Liver (tissue), 9 donors: ENCODE measurements around the gene CHRNA9. TPM values are rescaled to one million over a fixed set of nuclear protein-coding genes. Genes with fewer than 3 reads are reported as not detected.

Experiments
- DNase-seq: peaks from one replicate; pipeline ENCODE4 v3.0.0-alpha.2; 2017; ENCODE audit warnings: low spot score
- H3K27ac ChIP-seq, 2 donors: one replicate each; pipeline ENCODE4 v1.7.0; 2013; ENCODE audit warnings: inconsistent platforms in 2 of 2, low read length in 2 of 2, control low read depth in 1 of 2, low read depth in 1 of 2, mild to moderate bottlenecking in 1 of 2
- H3K27me3 ChIP-seq, 4 donors: one replicate each; pipeline versions ENCODE4 v1.6.1 to v1.7.0; 2013; ENCODE audit warnings: low read length in 3 of 4, inconsistent platforms in 1 of 4, mild to moderate bottlenecking in 1 of 4, moderate library complexity in 1 of 4; ENCODE audit not compliant: control insufficient read depth in 4 of 4, insufficient read depth in 4 of 4
- H3K36me3 ChIP-seq, 4 donors: one replicate each; pipeline versions ENCODE4 v1.6.1 to v1.7.0; 2013; ENCODE audit warnings: low read length in 3 of 4, mild to moderate bottlenecking in 3 of 4, low read depth in 1 of 4, moderate library complexity in 1 of 4; ENCODE audit not compliant: control insufficient read depth in 4 of 4, insufficient read depth in 3 of 4
- H3K4me1 ChIP-seq, 4 donors: one replicate each; pipeline versions ENCODE4 v1.6.1 to v1.7.0; 2013; ENCODE audit warnings: low read length in 3 of 4, mild to moderate bottlenecking in 3 of 4, moderate library complexity in 1 of 4; ENCODE audit not compliant: control insufficient read depth in 4 of 4, insufficient read depth in 4 of 4
- H3K4me3 ChIP-seq, 3 donors: one replicate each; pipeline versions ENCODE4 v1.6.1 to v1.7.0; 2013; ENCODE audit warnings: low read length in 3 of 3, control low read depth in 1 of 3, low read depth in 1 of 3, mild to moderate bottlenecking in 1 of 3
- H3K9ac ChIP-seq, 2 donors: one replicate each; pipeline ENCODE4 v1.7.0; 2013; ENCODE audit warnings: low read length in 2 of 2, mild to moderate bottlenecking in 2 of 2, moderate library complexity in 2 of 2, control low read depth in 1 of 2, low read depth in 1 of 2
- H3K9me3 ChIP-seq, 4 donors: one replicate each; pipeline versions ENCODE4 v1.6.1 to v1.7.0; 2013; ENCODE audit warnings: low read length in 3 of 4; ENCODE audit not compliant: control insufficient read depth in 4 of 4
- EGR1 ChIP-seq, 2 donors: IDR thresholded peaks; 2 replicates each; pipeline ENCODE4 v1.6.1; 2016 to 2018; ENCODE audit warnings: antibody characterized with exemption in 2 of 2, low read depth in 2 of 2
- FOXA1 ChIP-seq: IDR thresholded peaks from 2 replicates; pipeline ENCODE4 v1.6.1; 2016; ENCODE audit warnings: antibody characterized with exemption
- FOXA2 ChIP-seq: IDR thresholded peaks from 2 replicates; pipeline ENCODE4 v1.6.1; 2016; ENCODE audit warnings: antibody characterized with exemption
- GABPA ChIP-seq, 2 donors: IDR thresholded peaks in 1 of 2; conservative IDR thresholded peaks in 1 of 2; 2 replicates each; pipeline ENCODE4 v1.6.1; 2016; ENCODE audit warnings: antibody characterized with exemption in 2 of 2, mild to moderate bottlenecking in 1 of 2, moderate library complexity in 1 of 2
- HNF4A ChIP-seq, 2 donors: conservative IDR thresholded peaks; 2 replicates each; pipeline ENCODE4 v1.6.1; 2016; ENCODE audit warnings: antibody characterized with exemption in 2 of 2, mild to moderate bottlenecking in 2 of 2
- HNF4G ChIP-seq: IDR thresholded peaks from 2 replicates; pipeline ENCODE4 v1.6.1; 2016; ENCODE audit warnings: antibody characterized with exemption
- JUND ChIP-seq, 2 donors: IDR thresholded peaks; 2 replicates each; pipeline ENCODE4 v1.6.1; 2016; ENCODE audit warnings: antibody characterized with exemption in 2 of 2
- NR2F2 ChIP-seq: IDR thresholded peaks from 2 replicates; pipeline ENCODE4 v1.6.1; 2016; ENCODE audit warnings: antibody characterized with exemption
- RAD21 ChIP-seq, 2 donors: IDR thresholded peaks; 2 replicates each; pipeline ENCODE4 v1.6.1; 2016; ENCODE audit warnings: antibody characterized with exemption in 2 of 2, mild to moderate bottlenecking in 2 of 2
- RXRA ChIP-seq, 2 donors: IDR thresholded peaks; 2 replicates each; pipeline ENCODE4 v1.6.1; 2017 to 2018; ENCODE audit warnings: antibody characterized with exemption in 2 of 2, mild to moderate bottlenecking in 1 of 2
- SP1 ChIP-seq: IDR thresholded peaks from 2 replicates; pipeline ENCODE4 v1.6.1; 2018; ENCODE audit warnings: antibody characterized with exemption, mild to moderate bottlenecking
- TAF1 ChIP-seq: conservative IDR thresholded peaks from 2 replicates; pipeline ENCODE4 v1.6.1; 2016; ENCODE audit warnings: antibody characterized with exemption, mild to moderate bottlenecking
- YY1 ChIP-seq: IDR thresholded peaks from 2 replicates; pipeline ENCODE4 v1.6.1; 2016; ENCODE audit warnings: antibody characterized with exemption, mild to moderate bottlenecking
- WGBS: extraction: QIAGEN DNeasy Blood & Tissue Kit; methylation state at CpG from one replicate; pipeline ENCODE4 v1.1.7; 2013; 5-methylcytosine and 5-hydroxymethylcytosine counted together
- polyA plus RNA-seq, 2 donors: library from polyadenylated mRNA; stranded (reverse) in 1 of 2; unstranded in 1 of 2; fragments of 200-250 nt in 1 of 2; fragments of >200 nt in 1 of 2; fragmentation: Nextera tagmentation in 1 of 2; extraction: Ambion mirVana in 1 of 2; gene quantifications; one replicate each; pipeline versions ENCODE4 v1.2.1 to v1.2.3, GENCODE V29; 2013 to 2015
- total RNA-seq, 2 donors: library from RNA; depleted of rRNA; stranded (reverse); fragments of >200 nt; gene quantifications; one replicate each; pipeline ENCODE4 v1.2.3, GENCODE V29; 2014
- TF ChIP-seq, protein P1 (sequence below): IDR thresholded peaks from 2 replicates; pipeline ENCODE4 v1.6.1; 2016; ENCODE audit warnings: antibody characterized with exemption, mild to moderate bottlenecking
- TF ChIP-seq, protein P2 (sequence below): IDR thresholded peaks from 2 replicates; pipeline ENCODE4 v1.6.1; 2016; ENCODE audit warnings: antibody characterized with exemption
- TF ChIP-seq, protein P3 (sequence below): IDR thresholded peaks from 2 replicates; pipeline ENCODE4 v1.6.1; 2016; ENCODE audit warnings: antibody characterized with exemption
- TF ChIP-seq, protein P4 (sequence below): IDR thresholded peaks from 2 replicates; pipeline ENCODE4 v1.6.1; 2016; ENCODE audit warnings: antibody characterized with exemption
- TF ChIP-seq, protein P5 (sequence below): fragments of 150-350 bp; IDR thresholded peaks from 2 replicates; pipeline ENCODE4 v1.5.1; 2017; ENCODE audit warnings: improper control_type of control experiment, low read depth, low read length; ENCODE audit not compliant: missing input control
- donor health status: healthy.
- donor health status: healthy.
- donor health status: healthy.
- donor health status: healthy.
- donor health status: healthy.

The CHRNA9 gene
- total and polyA plus RNA-seq, 4 donors: not detected

DNA sequence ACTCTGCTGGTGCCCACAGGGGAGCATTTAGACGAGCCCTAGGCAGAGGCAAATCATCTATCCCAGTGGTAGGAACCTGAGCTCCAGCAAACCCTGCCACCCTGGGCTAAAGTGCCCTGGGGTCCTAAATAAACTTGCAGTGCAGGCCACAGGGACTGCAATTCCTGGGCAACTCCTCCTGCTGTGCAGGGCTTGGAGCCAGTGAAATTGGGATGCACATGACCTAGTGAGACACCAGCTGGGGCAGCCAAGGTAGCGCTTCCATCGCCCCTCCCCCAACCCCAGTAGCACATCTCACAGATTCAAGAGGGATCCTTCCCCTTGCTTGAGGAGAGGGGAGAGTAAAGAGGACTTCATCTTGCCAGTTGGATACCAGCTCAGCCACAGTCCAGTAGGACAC, 44.1 kb downstream of the CHRNA9 start:
- no peak overlapping the region for H3K4me3 ChIP-seq
- H3K27ac ChIP-seq: no peak overlapping the region
- H3K9me3 ChIP-seq: no peaks in the 10 kb centered on the region
- no peaks in the 10 kb centered on the region for H3K36me3 ChIP-seq
- DNase-seq: no peak
- TF ChIP-seq, protein P1, sequence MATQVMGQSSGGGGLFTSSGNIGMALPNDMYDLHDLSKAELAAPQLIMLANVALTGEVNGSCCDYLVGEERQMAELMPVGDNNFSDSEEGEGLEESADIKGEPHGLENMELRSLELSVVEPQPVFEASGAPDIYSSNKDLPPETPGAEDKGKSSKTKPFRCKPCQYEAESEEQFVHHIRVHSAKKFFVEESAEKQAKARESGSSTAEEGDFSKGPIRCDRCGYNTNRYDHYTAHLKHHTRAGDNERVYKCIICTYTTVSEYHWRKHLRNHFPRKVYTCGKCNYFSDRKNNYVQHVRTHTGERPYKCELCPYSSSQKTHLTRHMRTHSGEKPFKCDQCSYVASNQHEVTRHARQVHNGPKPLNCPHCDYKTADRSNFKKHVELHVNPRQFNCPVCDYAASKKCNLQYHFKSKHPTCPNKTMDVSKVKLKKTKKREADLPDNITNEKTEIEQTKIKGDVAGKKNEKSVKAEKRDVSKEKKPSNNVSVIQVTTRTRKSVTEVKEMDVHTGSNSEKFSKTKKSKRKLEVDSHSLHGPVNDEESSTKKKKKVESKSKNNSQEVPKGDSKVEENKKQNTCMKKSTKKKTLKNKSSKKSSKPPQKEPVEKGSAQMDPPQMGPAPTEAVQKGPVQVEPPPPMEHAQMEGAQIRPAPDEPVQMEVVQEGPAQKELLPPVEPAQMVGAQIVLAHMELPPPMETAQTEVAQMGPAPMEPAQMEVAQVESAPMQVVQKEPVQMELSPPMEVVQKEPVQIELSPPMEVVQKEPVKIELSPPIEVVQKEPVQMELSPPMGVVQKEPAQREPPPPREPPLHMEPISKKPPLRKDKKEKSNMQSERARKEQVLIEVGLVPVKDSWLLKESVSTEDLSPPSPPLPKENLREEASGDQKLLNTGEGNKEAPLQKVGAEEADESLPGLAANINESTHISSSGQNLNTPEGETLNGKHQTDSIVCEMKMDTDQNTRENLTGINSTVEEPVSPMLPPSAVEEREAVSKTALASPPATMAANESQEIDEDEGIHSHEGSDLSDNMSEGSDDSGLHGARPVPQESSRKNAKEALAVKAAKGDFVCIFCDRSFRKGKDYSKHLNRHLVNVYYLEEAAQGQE: no peak
- TF ChIP-seq NR2F2 (no peak), HNF4G (no peak), JUND (IDR thresholded peaks at IDR 0.05) (no peak), EGR1 (IDR thresholded peaks at IDR 0.05; ENCODE audit: low read depth in 2 of 2) (no peak), HNF4A (conservative IDR thresholded peaks at IDR 0.05) (no peak), FOXA1 (no peak), RXRA (IDR thresholded peaks at IDR 0.05) (no peak), RAD21 (IDR thresholded peaks at IDR 0.05) (no peak), SP1 (no peak), FOXA2 (no peak), GABPA (IDR thresholded peaks at IDR 0.05 in 1 of 2, conservative IDR thresholded peaks at IDR 0.05 in 1 of 2) (no peak)
- TF ChIP-seq, protein P2, sequence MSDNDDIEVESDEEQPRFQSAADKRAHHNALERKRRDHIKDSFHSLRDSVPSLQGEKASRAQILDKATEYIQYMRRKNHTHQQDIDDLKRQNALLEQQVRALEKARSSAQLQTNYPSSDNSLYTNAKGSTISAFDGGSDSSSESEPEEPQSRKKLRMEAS: no peak
- TF ChIP-seq, protein P3, sequence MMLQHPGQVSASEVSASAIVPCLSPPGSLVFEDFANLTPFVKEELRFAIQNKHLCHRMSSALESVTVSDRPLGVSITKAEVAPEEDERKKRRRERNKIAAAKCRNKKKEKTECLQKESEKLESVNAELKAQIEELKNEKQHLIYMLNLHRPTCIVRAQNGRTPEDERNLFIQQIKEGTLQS: no peak
- TF ChIP-seq, protein P4, sequence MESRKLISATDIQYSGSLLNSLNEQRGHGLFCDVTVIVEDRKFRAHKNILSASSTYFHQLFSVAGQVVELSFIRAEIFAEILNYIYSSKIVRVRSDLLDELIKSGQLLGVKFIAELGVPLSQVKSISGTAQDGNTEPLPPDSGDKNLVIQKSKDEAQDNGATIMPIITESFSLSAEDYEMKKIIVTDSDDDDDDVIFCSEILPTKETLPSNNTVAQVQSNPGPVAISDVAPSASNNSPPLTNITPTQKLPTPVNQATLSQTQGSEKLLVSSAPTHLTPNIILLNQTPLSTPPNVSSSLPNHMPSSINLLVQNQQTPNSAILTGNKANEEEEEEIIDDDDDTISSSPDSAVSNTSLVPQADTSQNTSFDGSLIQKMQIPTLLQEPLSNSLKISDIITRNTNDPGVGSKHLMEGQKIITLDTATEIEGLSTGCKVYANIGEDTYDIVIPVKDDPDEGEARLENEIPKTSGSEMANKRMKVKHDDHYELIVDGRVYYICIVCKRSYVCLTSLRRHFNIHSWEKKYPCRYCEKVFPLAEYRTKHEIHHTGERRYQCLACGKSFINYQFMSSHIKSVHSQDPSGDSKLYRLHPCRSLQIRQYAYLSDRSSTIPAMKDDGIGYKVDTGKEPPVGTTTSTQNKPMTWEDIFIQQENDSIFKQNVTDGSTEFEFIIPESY: no peak
- TF ChIP-seq, protein P5, sequence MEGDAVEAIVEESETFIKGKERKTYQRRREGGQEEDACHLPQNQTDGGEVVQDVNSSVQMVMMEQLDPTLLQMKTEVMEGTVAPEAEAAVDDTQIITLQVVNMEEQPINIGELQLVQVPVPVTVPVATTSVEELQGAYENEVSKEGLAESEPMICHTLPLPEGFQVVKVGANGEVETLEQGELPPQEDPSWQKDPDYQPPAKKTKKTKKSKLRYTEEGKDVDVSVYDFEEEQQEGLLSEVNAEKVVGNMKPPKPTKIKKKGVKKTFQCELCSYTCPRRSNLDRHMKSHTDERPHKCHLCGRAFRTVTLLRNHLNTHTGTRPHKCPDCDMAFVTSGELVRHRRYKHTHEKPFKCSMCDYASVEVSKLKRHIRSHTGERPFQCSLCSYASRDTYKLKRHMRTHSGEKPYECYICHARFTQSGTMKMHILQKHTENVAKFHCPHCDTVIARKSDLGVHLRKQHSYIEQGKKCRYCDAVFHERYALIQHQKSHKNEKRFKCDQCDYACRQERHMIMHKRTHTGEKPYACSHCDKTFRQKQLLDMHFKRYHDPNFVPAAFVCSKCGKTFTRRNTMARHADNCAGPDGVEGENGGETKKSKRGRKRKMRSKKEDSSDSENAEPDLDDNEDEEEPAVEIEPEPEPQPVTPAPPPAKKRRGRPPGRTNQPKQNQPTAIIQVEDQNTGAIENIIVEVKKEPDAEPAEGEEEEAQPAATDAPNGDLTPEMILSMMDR: no peak
- WGBS: 75% methylated on average over 3 of the region's 3 CpGs
- peaks cover 0 to 11% (median 8%) of the 10 kb centered on the region in 4 donors for H3K4me1 ChIP-seq
- H3K9ac ChIP-seq: no peak overlapping the region
- no peaks in the 10 kb centered on the region for H3K27me3 ChIP-seq

DNA sequence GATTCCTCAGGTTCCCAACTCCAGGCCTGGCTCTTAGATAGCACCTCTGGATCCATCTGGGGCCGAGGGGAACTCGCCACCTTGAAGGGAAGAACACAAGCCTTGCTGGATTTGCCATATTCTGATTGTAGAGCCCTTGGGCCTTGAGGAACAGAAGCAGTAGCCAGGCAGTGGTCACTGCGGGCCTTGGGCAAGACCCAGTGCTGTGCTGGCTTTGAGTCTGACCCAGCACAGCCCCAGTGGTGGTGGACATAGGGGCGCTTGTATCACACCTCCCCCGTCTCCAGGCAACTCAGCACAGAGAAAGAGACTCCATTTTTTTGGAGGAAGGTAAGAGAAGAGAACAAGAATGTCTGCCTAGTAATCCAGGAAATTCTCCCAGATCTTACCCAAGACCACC, 45.5 kb downstream of the CHRNA9 start:
- no peaks in the 10 kb centered on the region for H3K36me3 ChIP-seq
- peaks cover 0 to 2% (median 1%) of the 10 kb centered on the region in 4 donors for H3K4me1 ChIP-seq
- no peak overlapping the region for H3K27ac ChIP-seq
- no peaks in the 10 kb centered on the region for H3K9me3 ChIP-seq
- WGBS: 76% methylated on average over 5 of the region's 5 CpGs
- no peak for DNase-seq
- H3K27me3 ChIP-seq: no peaks in the 10 kb centered on the region
- no peak overlapping the region for H3K4me3 ChIP-seq
- H3K9ac ChIP-seq: no peak overlapping the region
- TF ChIP-seq SP1: no peak
- TF ChIP-seq YY1: no peak
- no peak for TF ChIP-seq EGR1 (IDR thresholded peaks at IDR 0.05; ENCODE audit: low read depth in 2 of 2)
- TF ChIP-seq, protein P3: no peak
- TF ChIP-seq HNF4G: no peak
- TF ChIP-seq RXRA (IDR thresholded peaks at IDR 0.05): no peak
- TF ChIP-seq GABPA (IDR thresholded peaks at IDR 0.05 in 1 of 2, conservative IDR thresholded peaks at IDR 0.05 in 1 of 2): no peak
- no peak for TF ChIP-seq NR2F2
- TF ChIP-seq TAF1: no peak
- TF ChIP-seq, protein P4: no peak
- TF ChIP-seq, protein P2: no peak
- TF ChIP-seq JUND (IDR thresholded peaks at IDR 0.05): no peak
